Activated T-helper 2 cell treated with anti-CD3 and anti-CD28 coated beads, Interferon-gamma antibody, Interleukin-2, Interleukin-4, amounts not matched to agents 10 μg/mL and 5 μg/mL and 100 μg/mL, durations not matched to agents 14 hours and 24 hours and 36 hours (primary cell): ENCODE measurements around the gene TMEM234. TPM values are rescaled to one million over a fixed set of nuclear protein-coding genes. Genes with fewer than 3 reads are reported as not detected.

Experiments
- DNase-seq: peaks from one replicate; pipeline ENCODE4 v3.0.0; 2021; ENCODE audit warnings: low spot score
- H3K27ac Mint-ChIP-seq: one replicate; pipeline ENCODE4 v1.8.0; 2021; ENCODE audit warnings: mixed read lengths
- H3K27me3 Mint-ChIP-seq: one replicate; pipeline ENCODE4 v1.8.0; 2021; ENCODE audit warnings: low read depth, mixed read lengths
- H3K36me3 Mint-ChIP-seq: one replicate; pipeline ENCODE4 v1.8.0; 2021; ENCODE audit warnings: low read depth, mixed read lengths
- H3K4me1 Mint-ChIP-seq: one replicate; pipeline ENCODE4 v1.8.0; 2021; ENCODE audit warnings: low read depth, mixed read lengths
- H3K4me3 Mint-ChIP-seq: one replicate; pipeline ENCODE4 v1.8.0; 2021; ENCODE audit warnings: low read depth, mild to moderate bottlenecking, moderate library complexity, mixed read lengths
- H3K9me3 Mint-ChIP-seq: one replicate; pipeline ENCODE4 v1.8.0; 2021; ENCODE audit warnings: mixed read lengths
- intact Hi-C: fragments of 100-400 bp; cut with micrococcal nuclease; formaldehyde crosslinking; loops from one replicate; pipeline ENCODE4 v1.15.1; 2023
- total RNA-seq: library from RNA; stranded (reverse); gene quantifications from 2 replicates; pipeline ENCODE4 v1.2.3, GENCODE V29; 2022

Gene TMEM234
- total RNA-seq, 1 donor from 2014 or later, result 12.1 TPM

- no peak for DNase-seq
- Mint-ChIP-seq H3K4me3 (no peak overlapping the region), H3K27me3 (no peaks in the 10 kb centered on the region), H3K36me3 (peaks cover 37% of the 10 kb centered on the region), H3K9me3 (no peaks in the 10 kb centered on the region), H3K27ac (no peak overlapping the region), H3K4me1 (no peaks in the 10 kb centered on the region)
- intact Hi-C loops, result no loop called here
These were observed 9.8 kb upstream of the TMEM234 start for GRCh38 chr1:32231843-32232432.

- intact Hi-C loops, result no loop called here
- peaks cover 56% of the 10 kb centered on the region for H3K36me3 Mint-ChIP-seq
- peaks cover 7% of the 10 kb centered on the region for H3K4me1 Mint-ChIP-seq
- no peaks in the 10 kb centered on the region for H3K27me3 Mint-ChIP-seq
- no peak for DNase-seq
- H3K27ac Mint-ChIP-seq, result no peak overlapping the region
- H3K9me3 Mint-ChIP-seq, result no peaks in the 10 kb centered on the region
- no peak overlapping the region for H3K4me3 Mint-ChIP-seq
These were observed 6.6 kb upstream of the TMEM234 start for GRCh38 chr1:32228771-32229170.

DNA sequence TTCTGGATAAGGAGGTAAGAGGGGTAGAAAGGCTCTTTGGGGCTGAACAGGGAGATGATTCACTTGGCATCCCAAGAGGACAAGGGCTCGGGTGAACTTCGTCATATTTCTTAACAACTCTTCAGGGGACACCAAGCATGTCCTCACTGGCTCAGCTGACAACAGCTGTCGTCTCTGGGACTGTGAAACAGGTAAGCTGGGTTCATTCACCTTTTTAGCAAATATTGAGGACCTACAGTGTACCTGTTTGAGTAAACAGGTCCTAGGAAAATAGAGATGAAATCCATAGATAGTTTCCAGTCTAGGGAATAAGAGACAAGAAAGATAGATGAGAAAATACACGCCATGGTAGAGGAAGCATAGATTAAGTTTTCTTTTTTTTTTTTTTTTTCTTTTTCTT, 2.1 kb upstream of the TMEM234 start:
- Mint-ChIP-seq H3K36me3 (peaks cover 58% of the 10 kb centered on the region), H3K4me1 (peaks cover 28% of the 10 kb centered on the region), H3K4me3 (peak overlapping the region; percentile 94), H3K27ac (peak overlapping the region; percentile 95), H3K9me3 (no peaks in the 10 kb centered on the region), H3K27me3 (no peaks in the 10 kb centered on the region)
- intact Hi-C loops, result no loop called here
- DNase-seq, result no peak

- peak overlapping the region; percentile 95 for H3K27ac Mint-ChIP-seq
- H3K9me3 Mint-ChIP-seq, result no peaks in the 10 kb centered on the region
- no peak for DNase-seq
- intact Hi-C loops, result loop anchor here (2.0 kb wide), 3 partner anchors 25 to 171 kb away; partner anchors contain the start of gene BSDC1
- no peaks in the 10 kb centered on the region for H3K27me3 Mint-ChIP-seq
- H3K36me3 Mint-ChIP-seq, result peaks cover 55% of the 10 kb centered on the region
- peak overlapping the region; percentile 94 for H3K4me3 Mint-ChIP-seq
- H3K4me1 Mint-ChIP-seq, result peaks cover 28% of the 10 kb centered on the region
These were observed 1.5 kb upstream of the TMEM234 start for GRCh38 chr1:32223683-32224082.

DNA sequence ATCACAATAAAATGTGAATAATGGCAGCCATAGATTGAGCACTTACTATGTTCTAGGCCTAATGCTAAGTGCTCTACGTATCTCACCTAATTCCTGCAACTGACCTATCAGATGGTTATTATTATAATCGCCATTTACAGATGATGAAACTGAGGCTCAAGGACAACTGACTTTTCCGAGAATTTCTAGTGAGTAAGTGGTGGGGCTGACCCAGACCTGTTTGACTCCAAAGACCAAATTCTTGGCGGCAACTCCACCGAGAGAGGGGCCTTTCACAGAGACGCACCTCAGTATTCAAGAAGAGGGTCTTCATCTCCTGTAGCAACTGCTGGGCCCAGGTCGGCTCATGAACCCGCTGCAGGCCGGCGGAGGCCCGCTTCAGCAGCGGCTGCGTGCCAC, 573 bp downstream of the TMEM234 start:
- intact Hi-C loops, result no loop called here
- peak overlapping the region; percentile 94 for H3K4me3 Mint-ChIP-seq
- DNase-seq, result no peak
- peaks cover 46% of the 10 kb centered on the region for H3K36me3 Mint-ChIP-seq
- H3K27ac Mint-ChIP-seq, result peak overlapping the region; percentile 95
- H3K27me3 Mint-ChIP-seq, result no peaks in the 10 kb centered on the region
- H3K9me3 Mint-ChIP-seq, result no peaks in the 10 kb centered on the region
- peaks cover 28% of the 10 kb centered on the region for H3K4me1 Mint-ChIP-seq

DNA sequence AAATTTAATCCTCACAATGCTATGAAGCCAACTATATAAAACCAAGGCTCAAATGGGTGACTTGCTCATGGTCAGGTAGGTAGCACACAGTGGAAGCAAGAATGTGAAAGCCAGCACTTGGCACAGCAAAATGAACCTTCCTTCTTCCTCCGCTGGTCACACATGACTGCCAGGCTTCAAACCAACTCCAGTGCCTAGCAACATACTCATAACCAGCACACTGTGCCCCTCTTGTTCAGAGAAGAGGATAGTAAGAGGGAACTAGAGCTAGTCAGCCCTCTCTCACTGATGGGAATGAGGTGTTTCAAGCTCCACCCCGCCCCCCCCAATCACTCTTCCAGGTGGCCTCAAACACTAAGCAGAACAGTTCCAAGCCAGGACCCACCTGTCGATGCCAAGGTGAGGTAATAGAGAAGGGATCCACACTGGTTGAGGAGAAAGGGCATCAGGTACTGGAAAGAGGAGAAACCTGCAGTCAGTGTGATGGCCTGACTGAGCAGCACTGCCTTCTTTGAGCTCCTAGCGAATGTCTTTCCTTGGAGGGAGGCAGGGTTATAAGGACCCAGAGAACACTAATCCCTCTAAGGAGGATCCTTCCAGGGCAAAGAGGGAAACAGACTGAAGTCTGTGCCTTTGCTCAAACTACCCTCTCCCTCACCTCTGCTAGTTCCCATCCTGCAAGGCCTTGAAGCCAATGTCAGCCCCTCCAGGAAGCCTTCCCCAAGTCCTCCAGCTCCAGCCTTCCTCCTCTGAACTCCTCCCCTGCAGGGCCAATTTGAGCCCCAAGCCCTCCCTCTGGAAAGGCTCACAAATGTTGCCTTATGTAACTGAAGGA, 1.2 kb downstream of the TMEM234 start:
- Mint-ChIP-seq H3K27me3 (no peaks in the 10 kb centered on the region), H3K27ac (peak overlapping the region; percentile 95), H3K4me3 (peak overlapping the region; percentile 94), H3K9me3 (no peaks in the 10 kb centered on the region), H3K36me3 (peaks cover 45% of the 10 kb centered on the region), H3K4me1 (peaks cover 33% of the 10 kb centered on the region)
- intact Hi-C loops, result no loop called here
- DNase-seq, result no peak

- peaks cover 29% of the 10 kb centered on the region for H3K4me1 Mint-ChIP-seq
- peaks cover 39% of the 10 kb centered on the region for H3K36me3 Mint-ChIP-seq
- intact Hi-C loops, result loop anchor here (10.0 kb wide), 1 partner anchor 116 kb away; the partner anchor contains the start of gene MARCKSL1
- no peak overlapping the region for H3K4me3 Mint-ChIP-seq
- no peak for DNase-seq
- no peaks in the 10 kb centered on the region for H3K9me3 Mint-ChIP-seq
- H3K27me3 Mint-ChIP-seq, result no peaks in the 10 kb centered on the region
- H3K27ac Mint-ChIP-seq, result no peak overlapping the region
These were observed 3.1 kb downstream of the TMEM234 start for GRCh38 chr1:32219022-32219421.

GRCh38 chr1:32216566-32216965, 5.6 kb downstream of the TMEM234 start:
- no peak overlapping the region for H3K27ac Mint-ChIP-seq
- H3K4me1 Mint-ChIP-seq, result peaks cover 20% of the 10 kb centered on the region
- no peak for DNase-seq
- no peak overlapping the region for H3K4me3 Mint-ChIP-seq
- peaks cover 24% of the 10 kb centered on the region for H3K36me3 Mint-ChIP-seq
- H3K9me3 Mint-ChIP-seq, result no peaks in the 10 kb centered on the region
- no peaks in the 10 kb centered on the region for H3K27me3 Mint-ChIP-seq
- intact Hi-C loops, result loop anchor here (10.0 kb wide), 1 partner anchor 118 kb away; the partner anchor contains the start of gene MARCKSL1

GRCh38 chr1:32215629-32216480, 6.3 kb downstream of the TMEM234 start:
- Mint-ChIP-seq H3K9me3 (no peaks in the 10 kb centered on the region), H3K4me3 (no peak overlapping the region), H3K4me1 (peaks cover 13% of the 10 kb centered on the region), H3K27me3 (no peaks in the 10 kb centered on the region), H3K27ac (peak overlapping the region; percentile 28), H3K36me3 (peaks cover 24% of the 10 kb centered on the region)
- DNase-seq, result peak; percentile 53
- intact Hi-C loops, result loop anchor here (2.0 to 10.0 kb wide), 2 partner anchors 119 to 199 kb away; partner anchors contain the start of gene MARCKSL1

DNA sequence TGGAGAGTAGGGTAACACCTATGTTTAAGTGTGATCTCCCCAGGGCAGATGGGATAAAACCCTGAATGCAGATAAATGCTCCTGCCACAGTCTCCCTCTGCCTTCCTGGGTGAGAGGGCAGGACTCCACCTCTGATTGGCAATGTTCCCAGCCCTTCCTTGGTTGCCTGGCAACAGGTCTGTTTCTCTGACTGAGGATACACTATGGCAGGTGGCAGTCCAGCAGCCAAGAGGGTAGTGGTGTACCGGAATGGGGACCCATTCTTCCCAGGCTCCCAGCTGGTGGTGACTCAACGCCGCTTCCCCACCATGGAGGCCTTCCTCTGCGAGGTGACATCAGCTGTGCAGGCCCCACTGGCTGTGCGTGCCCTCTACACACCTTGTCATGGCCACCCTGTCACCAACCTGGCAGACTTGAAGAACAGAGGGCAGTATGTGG, 13.2 kb downstream of the TMEM234 start, which contains the start of gene DCDC2B:
Gene DCDC2B (plus strand): TSS at position 199 of the 438 bp plus-strand sequence. CDS start 5 bp downstream, at position 204.
- no peaks in the 10 kb centered on the region for H3K9me3 Mint-ChIP-seq
- no peak for DNase-seq
- intact Hi-C loops, result loop anchor here (10.0 kb wide), 1 partner anchor 606 kb away; the partner anchor contains the start of genes S100PBP and YARS1
- peaks cover 15% of the 10 kb centered on the region for H3K4me1 Mint-ChIP-seq
- no peak within 1 kb of the TSS for H3K27ac Mint-ChIP-seq
- H3K27me3 Mint-ChIP-seq, result no peaks in the 10 kb centered on the region
- no peak within 1 kb of the TSS for H3K4me3 Mint-ChIP-seq
- peaks cover 23% of the 10 kb centered on the region for H3K36me3 Mint-ChIP-seq

GRCh38 chr1:32208469-32208868, 13.7 kb downstream of the TMEM234 start:
- H3K4me1 Mint-ChIP-seq, result peaks cover 16% of the 10 kb centered on the region
- no peaks in the 10 kb centered on the region for H3K9me3 Mint-ChIP-seq
- H3K36me3 Mint-ChIP-seq, result peaks cover 26% of the 10 kb centered on the region
- intact Hi-C loops, result loop anchor here (10.0 kb wide), 1 partner anchor 606 kb away; the partner anchor contains the start of genes S100PBP and YARS1
- no peak overlapping the region for H3K4me3 Mint-ChIP-seq
- no peaks in the 10 kb centered on the region for H3K27me3 Mint-ChIP-seq
- DNase-seq, result no peak
- no peak overlapping the region for H3K27ac Mint-ChIP-seq
